Activated CD8-positive, alpha-beta memory T cell treated with anti-CD3 and anti-CD28 coated beads for 24 hours (primary cell): ENCODE measurements around the gene ENPEP.
"Not testable (repeated sequence)": the region's sequence is repeated elsewhere in the genome, so short reads cannot be mapped to it uniquely, and the experiment has no call there.

Source experiments
- DNase-seq: peaks from one replicate; pipeline ENCODE4 v3.0.0-alpha.2; 2020

ENPEP gene

GRCh38 chr4:110527156-110527555 lies 51.2 kb downstream of the ENPEP start:
- no peak for DNase-seq

GRCh38 chr4:110532901-110533589 lies 57.1 kb downstream of the ENPEP start:
- no peak for DNase-seq

DNA sequence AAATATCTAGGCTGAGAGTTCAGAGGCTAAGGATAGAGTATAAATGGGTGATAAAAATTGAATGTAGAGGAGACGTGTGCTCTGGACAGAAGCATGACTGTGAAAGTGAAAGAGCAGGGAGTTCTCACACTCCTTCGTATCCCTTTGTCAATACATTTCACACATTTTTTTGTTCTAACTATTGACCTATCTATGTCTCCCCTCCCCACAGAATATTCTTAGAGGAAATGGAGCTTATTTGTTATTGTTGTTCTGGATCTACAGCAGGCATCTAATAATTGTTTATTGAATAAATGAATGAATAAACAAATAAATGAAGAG lies 57.6 kb downstream of the ENPEP start:
- no peak for DNase-seq

DNA sequence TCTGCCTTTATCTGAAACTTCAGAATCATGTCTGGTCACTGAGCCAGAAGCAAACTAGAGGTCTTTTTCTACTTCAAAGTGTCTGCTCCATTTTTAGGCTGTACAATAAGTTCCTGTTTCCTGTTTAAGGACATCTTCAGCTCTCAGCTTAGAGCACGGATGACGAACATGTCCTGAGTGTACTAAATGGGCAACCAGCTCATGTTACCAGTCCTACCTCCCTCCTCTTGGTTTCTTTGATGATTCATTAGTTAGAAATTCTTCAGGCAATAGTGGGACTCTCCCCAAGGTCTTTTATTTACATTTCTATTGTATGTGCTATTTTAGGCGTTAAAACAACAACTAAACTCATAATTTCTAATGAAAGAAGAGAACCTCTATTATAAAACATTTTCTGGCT lies 58.0 kb downstream of the ENPEP start:
- DNase-seq: no peak

DNA sequence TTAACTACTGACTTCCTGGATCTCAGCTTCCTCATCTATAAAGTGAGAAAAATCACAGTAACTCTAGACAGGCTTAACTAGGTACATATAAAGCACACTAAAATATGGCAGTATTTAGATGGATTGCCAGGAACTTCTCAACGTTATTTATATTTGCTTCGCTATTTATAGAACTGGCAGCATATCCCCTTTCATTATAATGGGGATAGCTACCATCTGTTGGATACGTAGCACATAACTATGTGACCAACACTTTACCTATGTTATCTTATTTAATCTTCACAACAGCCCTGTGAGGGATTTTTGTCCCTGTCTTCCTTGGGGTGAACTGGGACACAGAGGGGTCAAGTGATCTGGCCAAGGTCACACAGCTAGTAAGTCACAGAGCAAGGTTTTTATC lies 64.6 kb downstream of the ENPEP start:
- DNase-seq: no peak

DNA sequence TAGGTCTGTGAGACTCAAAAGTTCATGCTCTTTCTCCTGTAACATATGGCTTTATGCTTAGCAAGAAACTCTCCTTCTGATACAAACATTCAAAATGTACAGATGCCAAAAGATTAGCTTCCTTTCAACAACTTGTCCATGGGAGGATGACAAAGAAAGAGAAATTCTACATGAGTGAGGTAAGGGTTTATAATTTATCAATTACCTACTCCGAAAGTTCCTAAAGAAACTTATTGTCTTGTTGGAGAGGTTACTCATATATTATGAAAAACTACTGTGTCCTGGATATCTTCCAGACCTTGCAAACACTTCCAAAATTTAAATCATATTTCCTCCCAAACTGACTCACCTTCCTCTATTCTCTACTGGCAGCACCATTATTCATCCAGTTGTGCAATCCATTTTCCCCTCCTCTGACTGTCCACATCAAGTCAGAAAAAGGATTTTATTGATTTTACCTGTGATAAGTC lies 65.1 kb downstream of the ENPEP start:
- DNase-seq: no peak

- no peak for DNase-seq
These were observed 67.6 kb downstream of the ENPEP start for GRCh38 chr4:110543577-110543976.

DNA sequence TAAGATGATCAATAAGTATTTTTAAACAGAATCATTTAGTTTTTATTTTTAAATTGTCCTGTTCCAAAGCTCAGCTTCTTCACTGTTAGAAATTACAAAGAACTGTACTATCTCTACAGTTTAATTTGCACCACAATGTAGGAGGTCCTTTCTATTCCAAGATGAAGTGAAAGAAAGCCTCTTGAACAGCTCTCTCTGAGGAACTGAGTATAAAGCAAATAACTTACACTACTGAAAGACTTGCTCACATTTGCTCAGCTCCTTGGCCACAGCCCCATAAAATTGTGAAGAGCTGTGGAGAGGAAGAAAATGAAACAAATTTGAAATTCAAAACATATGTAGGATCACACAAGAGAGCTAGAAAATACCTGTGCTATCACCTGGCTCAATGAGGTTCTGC lies 68.6 kb downstream of the ENPEP start:
- DNase-seq: no peak

DNA sequence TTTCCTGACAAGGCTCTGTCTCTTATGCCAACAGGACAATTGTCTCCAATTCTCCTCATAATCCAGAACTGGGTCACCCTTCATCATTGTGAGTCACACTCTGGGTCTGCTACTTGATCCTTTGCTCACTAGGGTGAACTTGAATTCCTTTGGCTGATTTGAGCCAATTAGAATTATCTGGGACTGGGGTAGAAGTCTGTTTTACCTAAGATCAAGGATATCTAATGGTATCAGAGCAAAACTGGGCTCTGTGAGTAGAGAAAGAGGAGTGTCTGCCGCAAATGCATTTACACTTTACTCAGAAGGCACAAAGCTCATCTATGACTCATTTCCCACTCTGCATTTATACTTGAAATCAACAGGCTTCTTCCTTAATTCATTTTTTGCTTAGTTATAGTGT lies 74.3 kb downstream of the ENPEP start:
- DNase-seq: no peak

GRCh38 chr4:110553197-110553596 lies 77.2 kb downstream of the ENPEP start:
- DNase-seq: no peak

DNA sequence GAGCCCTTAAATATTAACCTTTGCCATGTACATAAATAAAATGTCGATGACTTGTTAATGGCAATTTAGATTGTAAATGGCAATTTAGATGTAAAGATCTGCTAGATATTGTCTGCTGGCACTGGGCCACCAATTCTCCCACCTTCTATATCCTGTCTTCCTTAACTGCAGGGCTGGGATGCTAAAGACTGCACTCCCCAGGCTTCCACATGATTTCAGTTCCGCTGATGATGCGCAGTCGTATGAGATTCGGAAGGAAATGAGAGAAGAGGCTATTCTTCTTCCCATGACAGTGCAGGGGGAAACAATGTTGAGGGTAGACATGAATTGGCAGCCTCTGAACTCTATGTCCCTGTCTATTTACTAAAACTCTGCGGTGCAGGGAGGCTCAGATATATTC lies 91.3 kb downstream of the ENPEP start:
- DNase-seq: no peak

DNA sequence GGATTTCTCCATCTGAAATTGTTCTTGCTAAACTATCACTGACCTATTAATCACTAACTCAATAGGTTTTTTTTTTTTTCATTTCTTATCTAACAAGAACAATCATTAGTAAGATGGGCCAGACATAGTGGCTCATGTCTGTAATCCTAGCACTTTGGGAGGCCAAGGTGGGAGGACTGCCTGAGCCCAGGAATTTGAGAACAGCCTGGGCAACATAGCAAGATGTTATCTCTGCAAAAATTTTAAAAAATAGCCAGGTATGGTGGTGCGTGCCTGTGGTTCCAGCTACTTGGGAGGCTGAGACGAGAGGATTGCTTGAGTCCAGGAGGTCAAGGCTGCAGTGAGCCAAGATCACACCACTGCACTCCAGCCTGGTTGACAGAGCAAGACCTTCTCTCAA lies 100.7 kb downstream of the ENPEP start:
- DNase-seq: not testable (repeated sequence)

GRCh38 chr4:110586131-110586850 lies 110.3 kb downstream of the ENPEP start:
- no peak for DNase-seq

GRCh38 chr4:110587666-110588285 lies 111.8 kb downstream of the ENPEP start:
- no peak for DNase-seq

GRCh38 chr4:110589297-110589696 lies 113.3 kb downstream of the ENPEP start:
- no peak for DNase-seq

GRCh38 chr4:110595583-110595982 lies 119.6 kb downstream of the ENPEP start:
- no peak for DNase-seq

- DNase-seq: no peak
These were observed 120.5 kb downstream of the ENPEP start for GRCh38 chr4:110596431-110596830.

- DNase-seq: no peak
These were observed 121.6 kb downstream of the ENPEP start for GRCh38 chr4:110597582-110597981.

GRCh38 chr4:110602061-110602460 lies 126.1 kb downstream of the ENPEP start:
- DNase-seq: no peak

- no peak for DNase-seq
These were observed 129.1 kb downstream of the ENPEP start for GRCh38 chr4:110605077-110605476.

- no peak for DNase-seq
These were observed 133.2 kb downstream of the ENPEP start for GRCh38 chr4:110609044-110609750.

DNA sequence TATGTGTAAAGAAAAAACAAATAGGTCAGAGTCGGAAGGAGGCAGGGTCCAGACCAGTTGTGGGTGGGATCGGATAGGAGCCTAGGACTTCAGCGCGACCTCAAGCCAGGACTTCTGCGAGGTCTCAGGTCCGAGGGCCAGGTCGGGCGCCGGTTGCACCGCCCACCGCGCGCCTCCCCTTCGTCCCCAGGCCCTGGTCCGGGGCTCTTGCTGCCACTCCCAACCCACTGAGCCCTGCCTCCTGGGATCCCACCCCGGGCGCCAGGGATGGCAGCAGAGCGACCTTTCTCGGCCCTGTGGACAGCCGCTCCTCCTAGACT lies 134.6 kb downstream of the ENPEP start:
- DNase-seq: no peak

DNA sequence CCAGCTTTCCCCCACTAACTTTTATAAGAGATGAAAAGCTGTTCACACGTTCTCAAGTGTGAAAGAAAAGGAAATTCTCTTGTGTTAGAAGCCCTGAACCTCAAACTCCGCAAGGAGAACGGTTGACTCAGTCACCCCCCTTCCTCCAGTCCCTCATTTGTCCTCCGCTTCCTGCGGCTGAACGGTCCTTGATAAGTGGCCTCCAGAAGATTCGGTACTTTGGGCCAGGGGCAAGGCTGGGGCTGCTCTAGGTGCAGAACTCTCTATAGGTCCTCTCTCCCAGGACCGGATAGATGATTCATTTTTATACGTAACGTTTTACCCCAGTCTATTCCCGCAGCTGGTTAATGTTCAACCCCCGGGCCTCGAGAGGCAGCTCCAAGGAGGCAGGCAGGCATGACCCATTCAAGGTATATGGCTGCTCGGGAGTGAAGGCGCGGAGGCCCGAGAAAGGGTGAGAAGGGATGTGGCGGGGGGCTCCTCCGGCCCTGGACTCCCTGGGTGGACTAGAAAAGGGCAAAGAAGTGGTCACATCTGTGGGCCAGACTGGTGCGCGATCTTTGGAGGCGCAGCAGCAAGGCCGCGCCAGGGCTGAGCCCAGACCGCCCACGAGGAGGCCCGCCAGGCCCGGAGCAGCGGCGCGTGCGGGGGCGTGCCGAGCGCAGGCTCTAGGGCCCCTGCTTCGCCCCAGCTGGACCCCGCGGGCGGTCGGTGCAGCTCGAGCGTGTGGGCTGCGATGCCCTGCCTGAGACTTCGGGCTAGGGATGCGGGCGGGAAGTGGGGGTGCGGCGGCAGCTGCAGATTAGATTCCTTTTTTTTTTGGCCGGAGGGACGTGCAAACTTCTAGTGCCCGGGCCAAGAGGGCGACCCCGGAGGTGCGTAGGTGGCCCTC lies 135.2 kb downstream of the ENPEP start:
- DNase-seq: no peak
